Subcutaneous abdominal adipose tissue (tissue), 5 donors: ENCODE results near the gene HYAL1.

ENCODE experiments used
- H3K27ac ChIP-seq: one replicate; pipeline ENCODE4 v1.7.0; 2013; ENCODE audit warnings: low read depth, mild to moderate bottlenecking, inconsistent platforms, low read length, moderate library complexity
- H3K27me3 ChIP-seq, 5 donors: one replicate each; pipeline ENCODE4 v1.7.0; 2013; ENCODE audit warnings: low read length in 5 of 5, inconsistent platforms in 1 of 5; ENCODE audit not compliant: control insufficient read depth in 5 of 5, insufficient read depth in 4 of 5
- H3K36me3 ChIP-seq, 5 donors: one replicate each; pipeline ENCODE4 v1.7.0; 2013; ENCODE audit warnings: low read length in 5 of 5; ENCODE audit not compliant: control insufficient read depth in 5 of 5, insufficient read depth in 5 of 5
- H3K4me1 ChIP-seq, 5 donors: one replicate each; pipeline ENCODE4 v1.7.0; 2013; ENCODE audit warnings: low read length in 5 of 5, mild to moderate bottlenecking in 3 of 5, moderate library complexity in 1 of 5; ENCODE audit not compliant: control insufficient read depth in 5 of 5, insufficient read depth in 5 of 5
- H3K4me3 ChIP-seq, 5 donors: one replicate each; pipeline ENCODE4 v1.7.0; 2013; ENCODE audit warnings: low read length in 5 of 5, low read depth in 1 of 5
- H3K9ac ChIP-seq, 5 donors: one replicate each; pipeline ENCODE4 v1.7.0; 2013; ENCODE audit warnings: low read length in 5 of 5, mild to moderate bottlenecking in 4 of 5, moderate library complexity in 3 of 5
- H3K9me3 ChIP-seq, 5 donors: one replicate each; pipeline ENCODE4 v1.7.0; 2013; ENCODE audit warnings: low read length in 5 of 5; ENCODE audit not compliant: control insufficient read depth in 5 of 5
- donor health status: healthy.
- donor health status: healthy.
- donor health status: healthy.
- donor health status: healthy.
- donor health status: healthy.

Gene HYAL1

GRCh38 chr3:50342813-50343633 is 39.6 kb upstream of the HYAL1 start:
- H3K36me3 ChIP-seq = peaks cover 0 to 7% (median 4%) of the 10 kb centered on the region in 5 donors
- H3K9me3 ChIP-seq = no peaks in the 10 kb centered on the region
- no peak overlapping the region for H3K9ac ChIP-seq
- no peak overlapping the region for H3K27ac ChIP-seq
- H3K4me1 ChIP-seq = peaks cover 4 to 51% (median 49%) of the 10 kb centered on the region in 5 donors
- H3K27me3 ChIP-seq = no peaks in the 10 kb centered on the region
- no peak overlapping the region for H3K4me3 ChIP-seq

GRCh38 chr3:50341996-50342650 is 38.7 kb upstream of the HYAL1 start:
- Histone ChIP-seq H3K9me3 (no peaks in the 10 kb centered on the region), H3K4me1 (peaks cover 6 to 58% (median 52%) of the 10 kb centered on the region in 5 donors), H3K9ac (no peak overlapping the region), H3K27me3 (no peaks in the 10 kb centered on the region), H3K36me3 (no peaks in the 10 kb centered on the region), H3K27ac (no peak overlapping the region), H3K4me3 (peak overlapping the region in 1 of 5 donors; percentile 71)

- Histone ChIP-seq H3K9me3 (no peaks in the 10 kb centered on the region), H3K4me1 (peaks cover 6 to 63% (median 56%) of the 10 kb centered on the region in 5 donors), H3K36me3 (no peaks in the 10 kb centered on the region), H3K4me3 (peak overlapping the region; percentile 71 to 76 (median 71)), H3K9ac (peak overlapping the region in 2 of 5 donors; percentile 34 to 82), H3K27me3 (no peaks in the 10 kb centered on the region), H3K27ac (no peak overlapping the region)
Measured at GRCh38 chr3:50341537-50341936, 38.2 kb upstream of the HYAL1 start.

- Histone ChIP-seq H3K4me3 (peak within 1 kb of the TSS; percentile 71 to 76 (median 71)), H3K9me3 (no peaks in the 10 kb centered on the region), H3K4me1 (peaks cover 7 to 68% (median 62%) of the 10 kb centered on the region in 5 donors), H3K27ac (peak within 1 kb of the TSS; percentile 13), H3K9ac (peak within 1 kb of the TSS in 4 of 5 donors; percentile 22 to 82 (median 38)), H3K27me3 (no peaks in the 10 kb centered on the region), H3K36me3 (no peaks in the 10 kb centered on the region)
Measured at GRCh38 chr3:50340448-50341329, 37.3 kb upstream of the HYAL1 start, which contains the start of gene RASSF1. Gene RASSF1 (minus strand): TSS chr3:50340836. CDS start chr3:50340805, 31 bp downstream.

- Histone ChIP-seq H3K27ac (peak overlapping the region; percentile 13), H3K9me3 (no peaks in the 10 kb centered on the region), H3K27me3 (no peaks in the 10 kb centered on the region), H3K9ac (peak overlapping the region in 4 of 5 donors; percentile 22 to 82 (median 38)), H3K4me1 (peaks cover 7 to 67% (median 62%) of the 10 kb centered on the region in 5 donors), H3K4me3 (peak overlapping the region; percentile 58 to 72 (median 71)), H3K36me3 (no peaks in the 10 kb centered on the region)
Measured at GRCh38 chr3:50340147-50340447, 36.7 kb upstream of the HYAL1 start.

- no peaks in the 10 kb centered on the region for H3K27me3 ChIP-seq
- H3K36me3 ChIP-seq = no peaks in the 10 kb centered on the region
- no peaks in the 10 kb centered on the region for H3K9me3 ChIP-seq
- H3K9ac ChIP-seq = peak overlapping the region in 4 of 5 donors; percentile 22 to 82 (median 38)
- peak overlapping the region; percentile 58 to 72 (median 71) for H3K4me3 ChIP-seq
- H3K27ac ChIP-seq = peak overlapping the region; percentile 92
- peaks cover 6 to 68% (median 65%) of the 10 kb centered on the region in 5 donors for H3K4me1 ChIP-seq
Measured at GRCh38 chr3:50339485-50340146, 36.2 kb upstream of the HYAL1 start.

GRCh38 chr3:50338965-50339364 is 35.6 kb upstream of the HYAL1 start:
- peak overlapping the region; percentile 14 to 86 (median 56) for H3K4me3 ChIP-seq
- H3K27me3 ChIP-seq = no peaks in the 10 kb centered on the region
- peaks cover 10 to 75% (median 72%) of the 10 kb centered on the region in 5 donors for H3K4me1 ChIP-seq
- H3K9me3 ChIP-seq = no peaks in the 10 kb centered on the region
- peak overlapping the region; percentile 92 for H3K27ac ChIP-seq
- peak overlapping the region in 3 of 5 donors; percentile 16 to 60 (median 16) for H3K9ac ChIP-seq
- H3K36me3 ChIP-seq = no peaks in the 10 kb centered on the region

GRCh38 chr3:50337175-50337861 is 33.9 kb upstream of the HYAL1 start:
- H3K9ac ChIP-seq = peak overlapping the region in 4 of 5 donors; percentile 80 to 94 (median 87)
- peaks cover 0 to 4% (median under 1%) of the 10 kb centered on the region in 5 donors for H3K36me3 ChIP-seq
- peak overlapping the region; percentile 40 to 92 (median 85) for H3K4me3 ChIP-seq
- peaks cover 17 to 86% (median 83%) of the 10 kb centered on the region in 5 donors for H3K4me1 ChIP-seq
- no peaks in the 10 kb centered on the region for H3K9me3 ChIP-seq
- H3K27ac ChIP-seq = peak overlapping the region; percentile 92
- H3K27me3 ChIP-seq = no peaks in the 10 kb centered on the region
